Chondrocyte (in vitro differentiated cells): ENCODE results near the gene MLF1. TPM values are rescaled to one million over a fixed set of nuclear protein-coding genes. Genes with fewer than 3 reads are reported as not detected.

ENCODE experiments used
- DNase-seq: peaks from one replicate; pipeline ENCODE4 v3.0.0; 2021; ENCODE audit warnings: mixed read lengths, low spot score
- H3K27ac Mint-ChIP-seq: one replicate; pipeline ENCODE4 v1.8.0; 2021; ENCODE audit warnings: mild to moderate bottlenecking, moderate library complexity, mixed read lengths; ENCODE audit not compliant: unreplicated experiment
- H3K27me3 Mint-ChIP-seq: 2 replicates; pipeline ENCODE4 v1.8.0; 2021; ENCODE audit warnings: low read depth, mixed read lengths
- H3K36me3 Mint-ChIP-seq: 2 replicates; pipeline ENCODE4 v1.8.0; 2021; ENCODE audit warnings: low read depth, mixed read lengths
- H3K4me1 Mint-ChIP-seq: 2 replicates; pipeline ENCODE4 v1.8.0; 2021; ENCODE audit warnings: low read depth, mild to moderate bottlenecking, mixed read lengths
- H3K4me3 Mint-ChIP-seq: one replicate; pipeline ENCODE4 v1.8.0; 2021; ENCODE audit warnings: mild to moderate bottlenecking, moderate library complexity, mixed read lengths; ENCODE audit not compliant: unreplicated experiment
- H3K9me3 Mint-ChIP-seq: 2 replicates; pipeline ENCODE4 v1.8.0; 2021; ENCODE audit warnings: low read depth, mixed read lengths
- total RNA-seq: library from RNA; stranded (reverse); gene quantifications from 3 replicates; pipeline ENCODE4 v1.2.1, GENCODE V29; 2021
- TF ChIP-seq, protein P1 (sequence below): fragments of 200-600 bp; sonication (generic); IDR thresholded peaks from 2 replicates; pipeline ENCODE4 v1.5.0; 2021; ENCODE audit warnings: antibody characterized with exemption, mild to moderate bottlenecking, moderate library complexity

MLF1 gene
- total RNA-seq, 1 donor from 2014 or later: 13.7 TPM

DNA sequence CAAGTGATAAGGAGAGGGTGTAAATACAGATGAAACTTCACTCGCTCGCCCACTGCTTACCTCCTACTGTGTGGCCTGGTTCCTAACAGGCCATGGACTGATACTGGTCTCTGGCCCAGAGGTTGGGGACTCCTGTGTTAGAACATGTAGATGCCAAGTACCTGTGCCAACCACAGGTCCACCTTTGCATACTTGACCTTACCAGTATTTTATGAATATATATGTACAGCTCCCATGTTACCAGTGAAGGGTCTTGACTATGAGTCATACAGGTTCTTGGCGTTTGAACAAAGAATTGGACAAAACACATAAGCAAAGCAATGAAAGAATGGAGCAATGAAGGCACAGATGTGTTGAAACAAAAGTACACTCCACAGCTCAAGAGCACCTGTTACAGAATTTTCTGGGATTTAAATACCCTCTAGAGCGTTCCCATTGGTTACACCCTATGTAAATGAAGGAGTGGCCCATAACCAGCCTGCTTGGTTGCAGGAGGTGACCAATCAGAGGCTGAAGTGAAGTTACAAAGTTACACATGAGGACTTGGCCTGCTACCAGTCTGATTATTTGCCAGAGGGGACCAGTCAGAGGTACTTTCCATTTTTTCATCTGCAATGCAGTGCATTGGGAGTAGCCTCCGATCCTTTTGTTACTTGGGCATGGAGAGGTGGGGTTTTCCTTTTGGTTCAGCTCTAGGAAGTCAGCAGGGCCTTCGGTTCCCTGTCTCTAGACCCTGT, 71.6 kb downstream of the MLF1 start:
- H3K27ac Mint-ChIP-seq: no peak overlapping the region
- peaks cover 19% of the 10 kb centered on the region for H3K4me1 Mint-ChIP-seq
- H3K36me3 Mint-ChIP-seq: no peaks in the 10 kb centered on the region
- no peak for DNase-seq
- TF ChIP-seq, protein P1, sequence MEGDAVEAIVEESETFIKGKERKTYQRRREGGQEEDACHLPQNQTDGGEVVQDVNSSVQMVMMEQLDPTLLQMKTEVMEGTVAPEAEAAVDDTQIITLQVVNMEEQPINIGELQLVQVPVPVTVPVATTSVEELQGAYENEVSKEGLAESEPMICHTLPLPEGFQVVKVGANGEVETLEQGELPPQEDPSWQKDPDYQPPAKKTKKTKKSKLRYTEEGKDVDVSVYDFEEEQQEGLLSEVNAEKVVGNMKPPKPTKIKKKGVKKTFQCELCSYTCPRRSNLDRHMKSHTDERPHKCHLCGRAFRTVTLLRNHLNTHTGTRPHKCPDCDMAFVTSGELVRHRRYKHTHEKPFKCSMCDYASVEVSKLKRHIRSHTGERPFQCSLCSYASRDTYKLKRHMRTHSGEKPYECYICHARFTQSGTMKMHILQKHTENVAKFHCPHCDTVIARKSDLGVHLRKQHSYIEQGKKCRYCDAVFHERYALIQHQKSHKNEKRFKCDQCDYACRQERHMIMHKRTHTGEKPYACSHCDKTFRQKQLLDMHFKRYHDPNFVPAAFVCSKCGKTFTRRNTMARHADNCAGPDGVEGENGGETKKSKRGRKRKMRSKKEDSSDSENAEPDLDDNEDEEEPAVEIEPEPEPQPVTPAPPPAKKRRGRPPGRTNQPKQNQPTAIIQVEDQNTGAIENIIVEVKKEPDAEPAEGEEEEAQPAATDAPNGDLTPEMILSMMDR: no peak
- H3K4me3 Mint-ChIP-seq: no peak overlapping the region
- no peaks in the 10 kb centered on the region for H3K27me3 Mint-ChIP-seq
- no peaks in the 10 kb centered on the region for H3K9me3 Mint-ChIP-seq

DNA sequence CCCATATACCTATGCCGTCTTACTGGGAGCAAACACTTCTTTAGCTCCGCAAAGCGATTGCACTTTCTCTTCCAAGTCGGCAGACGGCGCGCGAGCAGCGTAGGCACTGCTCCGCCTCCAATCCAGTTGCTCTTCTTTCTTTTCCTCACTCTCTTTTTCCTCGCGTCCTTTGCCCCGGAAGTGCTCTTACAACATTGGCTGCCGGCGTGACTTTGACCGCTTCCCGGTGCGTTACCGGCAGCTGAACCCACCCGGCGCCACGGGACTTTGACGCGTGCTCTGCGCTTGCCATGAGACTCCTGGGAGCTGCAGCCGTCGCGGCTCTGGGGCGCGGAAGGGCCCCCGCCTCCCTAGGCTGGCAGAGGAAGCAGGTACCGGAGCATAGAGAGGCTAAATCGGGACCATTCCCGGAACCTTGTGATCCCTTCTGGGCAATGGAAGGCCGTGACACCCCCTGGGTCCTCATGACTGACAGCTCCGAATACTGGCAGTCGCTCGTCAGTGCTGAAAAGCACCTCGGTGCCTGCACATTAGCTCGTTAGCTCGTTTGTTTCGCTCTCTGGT, 73.4 kb downstream of the MLF1 start, which contains the start of gene GFM1:
TSS of gene GFM1 (plus strand) at position 183 of the 564 bp plus-strand sequence. CDS start at position 291, 108 bp downstream.
- Mint-ChIP-seq H3K36me3 (peaks cover 3% of the 10 kb centered on the region), H3K9me3 (no peaks in the 10 kb centered on the region), H3K4me3 (peak within 1 kb of the TSS; percentile 94), H3K4me1 (peaks cover 19% of the 10 kb centered on the region), H3K27me3 (no peaks in the 10 kb centered on the region), H3K27ac (peak within 1 kb of the TSS; percentile 97)
- TF ChIP-seq, protein P1: peak; percentile 87
- DNase-seq: peak; percentile 95

DNA sequence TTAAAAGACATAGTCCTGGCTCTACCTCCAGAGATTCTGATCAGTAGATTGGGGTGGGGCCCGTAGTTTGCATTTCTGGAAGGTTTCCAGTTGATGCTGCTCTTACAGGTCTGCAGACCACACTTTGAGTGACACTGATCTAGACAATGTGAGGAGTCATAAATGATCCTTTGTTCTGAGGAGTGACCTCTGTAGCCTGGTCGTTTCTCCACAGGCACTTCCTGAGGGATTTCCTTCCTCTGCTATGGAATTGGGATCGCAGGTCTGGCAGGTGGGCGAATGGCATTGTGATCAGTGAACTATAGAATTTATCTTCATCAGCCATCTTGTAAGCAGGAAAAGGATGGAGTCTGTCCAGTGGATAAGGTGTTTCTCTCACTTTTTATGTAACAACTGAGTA, 78.8 kb downstream of the MLF1 start:
- no peaks in the 10 kb centered on the region for H3K9me3 Mint-ChIP-seq
- H3K36me3 Mint-ChIP-seq: peaks cover 8% of the 10 kb centered on the region
- H3K27me3 Mint-ChIP-seq: no peaks in the 10 kb centered on the region
- no peak for DNase-seq
- TF ChIP-seq, protein P1: no peak
- no peak overlapping the region for H3K27ac Mint-ChIP-seq
- H3K4me3 Mint-ChIP-seq: no peak overlapping the region
- peaks cover 18% of the 10 kb centered on the region for H3K4me1 Mint-ChIP-seq

DNA sequence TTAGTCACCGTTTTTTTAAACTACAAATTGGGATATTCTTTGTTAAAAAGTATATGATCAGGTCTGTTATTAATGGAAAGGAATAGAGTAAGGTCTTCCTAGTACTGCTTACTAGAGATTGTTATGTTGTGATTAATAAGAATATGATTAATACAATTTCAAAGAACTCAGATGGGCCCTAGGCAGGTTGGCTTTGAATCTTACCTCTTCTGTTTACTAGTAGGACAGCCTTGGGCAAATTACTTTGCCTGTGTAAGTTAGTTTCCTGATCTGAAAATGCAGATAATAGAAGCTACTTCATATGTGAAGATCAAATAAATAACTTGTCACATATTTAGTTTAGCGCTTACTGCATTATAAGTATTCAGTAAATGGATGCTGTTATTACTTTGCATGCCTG, 80.2 kb downstream of the MLF1 start:
- peaks cover 5% of the 10 kb centered on the region for H3K4me1 Mint-ChIP-seq
- H3K27me3 Mint-ChIP-seq: no peaks in the 10 kb centered on the region
- H3K9me3 Mint-ChIP-seq: no peaks in the 10 kb centered on the region
- TF ChIP-seq, protein P1: no peak
- DNase-seq: no peak
- no peak overlapping the region for H3K4me3 Mint-ChIP-seq
- peaks cover 12% of the 10 kb centered on the region for H3K36me3 Mint-ChIP-seq
- no peak overlapping the region for H3K27ac Mint-ChIP-seq

DNA sequence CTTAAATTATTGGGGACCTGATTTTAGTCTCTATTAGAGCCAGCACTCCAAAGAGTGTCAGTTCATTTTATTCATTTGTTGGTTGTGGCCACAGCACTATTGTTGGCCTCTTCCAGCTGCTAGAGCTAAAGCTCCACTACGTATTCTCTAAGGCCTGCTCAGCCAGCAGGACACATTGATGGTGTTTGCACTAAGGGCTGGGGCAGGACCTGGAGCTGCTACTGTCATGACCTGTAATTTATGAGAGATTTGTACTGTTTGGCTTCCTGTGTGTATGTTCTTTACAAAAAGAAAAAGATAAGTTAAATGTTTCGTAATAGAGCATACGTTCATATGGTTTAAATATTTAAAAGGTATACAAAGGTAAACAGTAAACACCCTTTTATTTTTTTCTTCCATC, 81.5 kb downstream of the MLF1 start:
- Mint-ChIP-seq H3K27ac (no peak overlapping the region), H3K9me3 (no peaks in the 10 kb centered on the region), H3K27me3 (no peaks in the 10 kb centered on the region), H3K36me3 (peaks cover 17% of the 10 kb centered on the region), H3K4me3 (no peak overlapping the region), H3K4me1 (no peaks in the 10 kb centered on the region)
- no peak for DNase-seq
- TF ChIP-seq, protein P1: no peak

Other genes starting within 250 kb of the MLF1 start
- gene GFM1, start 73.3 kb downstream of the MLF1 start, total RNA-seq: 28.8 to 48.8 TPM (median 34.1 TPM) in 3 replicates
- 3.3 to 6.3 TPM (median 3.4 TPM) in 3 replicates for gene LXN, start 101.5 kb downstream of the MLF1 start, total RNA-seq
- gene RARRES1, start 161.3 kb downstream of the MLF1 start, total RNA-seq: 0.95 to 1.3 TPM (median 0.99 TPM) in 3 replicates
- 52.8 to 67.9 TPM (median 53.9 TPM) in 3 replicates for gene MFSD1, start 230.9 kb downstream of the MLF1 start, total RNA-seq